Activated gamma-delta T cell (primary cell): ENCODE measurements around the gene PCNT.
"Not testable (repeated sequence)": the region's sequence is repeated elsewhere in the genome, so short reads cannot be mapped to it uniquely, and the experiment has no call there.

Experiments used
- DNase-seq: peaks from one replicate; lab custom pipeline; 2025; lab: John Stamatoyannopoulos, UW

The PCNT gene

GRCh38 chr21:46308431-46308830 lies 15.5 kb upstream of the PCNT start:
- DNase-seq = no peak

GRCh38 chr21:46310260-46310659 lies 13.7 kb upstream of the PCNT start:
- DNase-seq = not testable (repeated sequence)

- DNase-seq = no peak
Observed at GRCh38 chr21:46311568-46311967, 12.4 kb upstream of the PCNT start.

- no peak for DNase-seq
Observed at GRCh38 chr21:46312949-46313348, 11.0 kb upstream of the PCNT start.

GRCh38 chr21:46314441-46315020 lies 9.4 kb upstream of the PCNT start:
- DNase-seq = no peak

GRCh38 chr21:46316708-46317324 lies 7.1 kb upstream of the PCNT start:
- no peak for DNase-seq

- no peak for DNase-seq
Observed at GRCh38 chr21:46317710-46318463, 6.1 kb upstream of the PCNT start.

GRCh38 chr21:46318464-46318845 lies 5.5 kb upstream of the PCNT start:
- DNase-seq = no peak

GRCh38 chr21:46319186-46319585 lies 4.8 kb upstream of the PCNT start:
- no peak for DNase-seq

GRCh38 chr21:46320331-46320801 lies 3.6 kb upstream of the PCNT start:
- DNase-seq = no peak

- DNase-seq = no peak
Observed at GRCh38 chr21:46322351-46323226, 1.4 kb upstream of the PCNT start.

GRCh38 chr21:46323227-46323709 lies 688 bp upstream of the PCNT start:
- DNase-seq = no peak

GRCh38 chr21:46324390-46325072 lies 575 bp downstream of the PCNT start:
- peak; percentile 80 for DNase-seq

- no peak for DNase-seq
Observed at GRCh38 chr21:46325073-46325912, 1.3 kb downstream of the PCNT start.

- no peak for DNase-seq
Observed at GRCh38 chr21:46326110-46326703, 2.3 kb downstream of the PCNT start.

- DNase-seq = no peak
Observed at GRCh38 chr21:46327711-46328110, 3.8 kb downstream of the PCNT start.

GRCh38 chr21:46328151-46328550 lies 4.2 kb downstream of the PCNT start:
- no peak for DNase-seq

- DNase-seq = no peak
Observed at GRCh38 chr21:46329796-46330195, 5.8 kb downstream of the PCNT start.

- DNase-seq = no peak
Observed at GRCh38 chr21:46334351-46335140, 10.6 kb downstream of the PCNT start.
